Muscle of leg (tissue), 11 donors: Measurements from ENCODE around the gene ADGB. TPM values are rescaled to one million over a fixed set of nuclear protein-coding genes. Genes with fewer than 3 reads are reported as not detected.
"Not testable (repeated sequence)": the region's sequence is repeated elsewhere in the genome, so short reads cannot be mapped to it uniquely, and the experiment has no call there.

Source experiments
- DNase-seq: peaks from one replicate; pipeline ENCODE4 v3.0.0; 2013
- H3K27ac ChIP-seq: one replicate; pipeline ENCODE4 v1.5.1; 2013; ENCODE audit warnings: mild to moderate bottlenecking, low read length, control low read depth
- H3K27me3 ChIP-seq: one replicate; pipeline ENCODE4 v1.6.1; 2013; ENCODE audit warnings: low read length; ENCODE audit not compliant: control insufficient read depth, insufficient read depth
- H3K36me3 ChIP-seq: one replicate; pipeline ENCODE4 v1.6.1; 2013; ENCODE audit warnings: low read length; ENCODE audit not compliant: control insufficient read depth, insufficient read depth
- H3K4me1 ChIP-seq: one replicate; pipeline ENCODE4 v1.6.1; 2013; ENCODE audit warnings: low read length; ENCODE audit not compliant: control insufficient read depth, insufficient read depth
- H3K4me3 ChIP-seq: one replicate; pipeline ENCODE4 v1.5.1; 2013; ENCODE audit warnings: low read length, control low read depth
- H3K9me3 ChIP-seq: replicated peaks from 2 replicates; pipeline ENCODE4 v1.6.1; 2013; ENCODE audit warnings: low read depth, low read length; ENCODE audit not compliant: control insufficient read depth
- WGBS: methylation state at CpG from one replicate; pipeline ENCODE4 v1.1.5; 2013; ENCODE audit warnings: missing lambda C conversion rate; ENCODE audit not compliant: insufficient coverage; 5-methylcytosine and 5-hydroxymethylcytosine counted together
- polyA plus RNA-seq, 8 donors: library from polyadenylated mRNA; unstranded; fragments of 120-200 nt; gene quantifications; one replicate each; pipeline versions ENCODE4 v1.2.1 to v1.2.3, GENCODE V29; 2013; ENCODE audit warnings: inconsistent platforms in 1 of 8, low replicate concordance in 1 of 8; ENCODE audit not compliant: insufficient read length in 8 of 8, insufficient read depth in 1 of 8
- total RNA-seq: library from RNA; stranded (reverse); fragments of 120-200 nt; gene quantifications from one replicate; pipeline ENCODE4 v1.2.4, GENCODE V29; 2013

The ADGB gene
- total and polyA plus RNA-seq, 9 donors: 0.04 to 0.45 (median 0.04) TPM; not detected in 5

DNA sequence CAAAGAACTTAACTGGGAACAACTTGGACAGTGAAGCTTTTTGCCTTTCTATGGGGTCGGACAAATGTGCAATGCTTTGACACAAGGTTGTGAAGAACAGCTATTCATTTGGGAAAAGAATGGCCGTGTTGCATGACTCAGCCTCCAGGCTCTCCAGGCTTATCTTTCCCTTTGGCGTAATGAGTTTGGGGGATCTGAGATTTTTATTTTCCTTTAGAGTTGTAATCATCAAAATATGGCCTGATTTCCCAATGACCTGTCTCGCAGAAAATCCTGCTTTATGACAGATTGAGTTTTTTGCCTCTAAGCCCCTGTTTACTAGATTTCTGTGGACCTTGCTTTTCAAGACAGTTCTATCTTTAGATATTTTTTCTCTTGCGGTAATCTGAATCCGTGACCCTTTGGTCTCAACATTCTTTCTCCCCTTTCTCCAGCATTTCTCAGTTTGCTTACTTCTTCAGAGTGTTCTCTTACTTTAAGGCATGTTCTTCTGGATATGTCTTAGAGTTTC, 214.1 kb downstream of the ADGB start:
- 41% methylated on average over 2 of the region's 6 CpGs for WGBS
- not testable (repeated sequence) for H3K4me1 ChIP-seq, H3K4me3 ChIP-seq, H3K27ac ChIP-seq, DNase-seq, H3K9me3 ChIP-seq, H3K36me3 ChIP-seq, H3K27me3 ChIP-seq

DNA sequence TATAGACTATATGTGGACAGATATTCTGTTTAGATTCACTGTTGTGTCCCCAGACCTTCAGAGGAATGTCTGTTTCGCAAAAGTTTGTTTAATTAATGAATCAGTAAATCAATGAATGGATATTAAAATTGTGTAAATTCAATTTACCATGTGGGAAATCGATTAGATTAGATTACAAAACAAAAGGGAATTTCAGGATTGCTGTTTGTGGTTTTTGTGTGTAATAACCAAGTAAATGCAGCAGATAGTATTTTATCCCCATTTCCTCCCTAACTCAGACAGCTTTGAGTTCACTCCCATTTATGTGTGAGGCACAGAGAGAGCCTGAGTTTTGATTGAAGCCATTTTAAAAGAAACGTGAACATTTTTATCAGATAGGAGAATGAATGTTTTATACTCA, 214.8 kb downstream of the ADGB start:
- WGBS: 67% methylated on average over 1 of the region's 3 CpGs
- Histone ChIP-seq H3K36me3 (no peaks in the 10 kb centered on the region), H3K4me3 (no peak overlapping the region), H3K4me1 (no peaks in the 10 kb centered on the region), H3K9me3 (no peaks in the 10 kb centered on the region), H3K27ac (no peak overlapping the region), H3K27me3 (no peaks in the 10 kb centered on the region)
- no peak for DNase-seq

DNA sequence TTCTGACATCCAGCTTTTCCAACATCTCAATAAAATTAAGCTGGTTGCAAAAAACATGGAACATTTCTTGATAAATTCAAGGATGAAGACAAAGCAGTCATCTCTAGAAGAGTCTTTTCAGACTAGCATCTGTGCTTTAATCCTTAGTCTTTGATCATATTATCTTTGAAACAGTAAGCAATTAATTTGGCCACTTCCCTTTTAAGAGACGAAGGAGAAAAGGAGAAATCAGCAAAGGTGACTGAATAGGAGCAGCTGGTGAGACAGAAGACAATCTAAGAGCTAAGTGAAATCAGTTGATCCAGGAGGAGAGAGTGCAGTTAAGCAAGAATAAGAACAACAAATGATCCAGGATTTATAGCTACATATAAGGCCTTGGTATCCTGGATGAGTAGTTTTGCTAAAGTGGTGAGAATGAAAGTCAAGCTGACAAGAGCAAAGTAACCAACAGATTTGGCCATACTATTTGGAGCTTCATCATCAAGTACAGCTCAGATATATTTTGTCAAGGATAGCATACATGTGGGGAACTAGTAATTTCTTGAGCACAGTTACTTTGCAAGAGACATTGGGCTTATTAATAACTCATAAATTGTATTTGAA, 215.5 kb downstream of the ADGB start:
- no peak overlapping the region for H3K27ac ChIP-seq
- no peaks in the 10 kb centered on the region for H3K9me3 ChIP-seq
- 83% methylated on average over 1 of the region's 1 CpG for WGBS
- H3K4me1 ChIP-seq: no peaks in the 10 kb centered on the region
- H3K27me3 ChIP-seq: no peaks in the 10 kb centered on the region
- no peak overlapping the region for H3K4me3 ChIP-seq
- DNase-seq: no peak
- no peaks in the 10 kb centered on the region for H3K36me3 ChIP-seq

DNA sequence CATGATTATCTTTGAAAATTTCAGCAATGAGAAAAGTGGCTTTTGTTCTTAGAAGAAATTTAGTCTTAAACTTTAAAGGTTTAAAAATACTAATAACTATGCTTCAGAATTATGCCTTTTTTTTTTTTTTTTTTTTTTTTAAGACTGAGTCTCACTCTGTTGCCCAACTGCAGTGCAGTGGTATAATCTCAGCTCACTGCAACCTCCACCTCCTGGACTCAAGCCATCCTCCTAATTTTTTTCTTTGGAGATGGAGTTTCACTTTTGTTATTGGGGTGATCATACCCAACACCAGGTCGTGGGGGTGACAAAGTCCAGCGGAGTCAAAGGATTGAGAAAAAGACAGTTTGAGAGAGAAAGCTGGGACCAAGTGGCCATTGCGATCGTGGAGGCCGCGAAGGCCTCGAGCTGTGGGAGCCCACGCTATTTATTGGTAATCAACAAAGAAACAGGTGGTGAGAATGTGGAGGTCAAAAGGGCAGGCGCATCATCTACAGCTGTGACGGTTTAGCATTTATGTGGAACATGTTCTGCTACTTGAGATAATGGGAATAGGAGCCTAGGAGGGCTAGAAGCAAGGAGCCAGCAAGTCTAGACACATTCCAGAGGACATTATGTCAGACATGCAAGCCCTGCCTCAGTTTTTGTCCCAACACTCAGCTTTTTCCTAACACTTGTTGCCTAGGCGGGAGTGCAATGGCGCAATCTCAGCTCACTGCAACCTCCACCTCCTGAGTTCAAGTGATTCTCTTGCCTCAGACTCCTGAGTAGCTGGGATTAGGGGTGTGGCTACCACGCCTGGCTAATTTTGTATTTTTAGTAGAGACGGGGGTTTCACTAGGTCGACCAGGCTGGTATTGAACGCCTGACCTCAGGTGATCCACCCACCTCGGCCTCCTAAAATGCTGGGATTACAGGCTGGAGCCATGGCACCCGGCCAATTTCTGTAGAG, 217.0 kb downstream of the ADGB start:
- H3K4me1 ChIP-seq, DNase-seq, H3K27ac ChIP-seq, H3K9me3 ChIP-seq, H3K27me3 ChIP-seq, H3K4me3 ChIP-seq, H3K36me3 ChIP-seq: not testable (repeated sequence)
- WGBS: 84% methylated on average over 9 of the region's 18 CpGs

DNA sequence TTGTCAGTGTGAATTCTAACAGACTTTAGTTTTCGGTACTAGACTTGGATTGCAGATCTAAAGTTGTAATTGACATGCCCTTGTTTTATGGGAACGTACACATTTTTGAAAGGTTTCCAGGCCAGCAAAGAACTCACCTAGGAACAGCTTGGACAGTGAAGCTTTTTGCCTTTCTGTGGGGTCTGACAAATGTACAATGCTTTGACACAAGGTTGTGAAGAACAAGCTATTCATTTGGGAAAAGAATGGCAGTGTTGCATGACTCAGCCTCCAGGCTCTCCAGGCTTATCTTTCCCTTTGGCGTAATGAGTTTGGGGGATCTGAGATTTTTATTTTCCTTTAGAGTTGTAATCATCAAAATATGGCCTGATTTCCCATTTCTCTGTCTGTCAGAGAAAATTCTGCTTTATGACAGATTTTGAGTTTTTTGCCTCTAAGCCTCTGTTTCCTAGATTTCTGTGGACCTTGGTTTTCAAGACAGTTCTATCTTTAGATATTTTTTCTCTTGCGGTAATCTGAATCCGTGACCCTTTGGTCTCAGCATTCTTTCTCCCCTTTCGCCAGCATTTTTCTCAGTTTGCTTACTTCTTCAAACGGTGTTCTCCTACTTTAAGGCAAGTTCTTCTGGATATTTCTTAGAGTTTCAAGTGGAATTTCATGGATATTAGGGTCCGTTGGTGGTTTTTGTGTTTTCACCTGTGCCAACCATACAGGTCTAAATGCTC, 221.0 kb downstream of the ADGB start:
- H3K4me1 ChIP-seq: no peaks in the 10 kb centered on the region
- WGBS: 56% methylated on average over 2 of the region's 8 CpGs
- no peak overlapping the region for H3K4me3 ChIP-seq
- H3K36me3 ChIP-seq: no peaks in the 10 kb centered on the region
- H3K27ac ChIP-seq: no peak overlapping the region
- no peaks in the 10 kb centered on the region for H3K27me3 ChIP-seq
- no peaks in the 10 kb centered on the region for H3K9me3 ChIP-seq
- no peak for DNase-seq

GRCh38 chr6:146827216-146827928, 228.6 kb downstream of the ADGB start:
- no peaks in the 10 kb centered on the region for H3K27me3 ChIP-seq
- H3K36me3 ChIP-seq: no peaks in the 10 kb centered on the region
- no peaks in the 10 kb centered on the region for H3K9me3 ChIP-seq
- no CpG with 5 or more reads among the region's 4 CpGs for WGBS
- no peak overlapping the region for H3K4me3 ChIP-seq
- H3K4me1 ChIP-seq: no peaks in the 10 kb centered on the region
- DNase-seq: no peak
- H3K27ac ChIP-seq: no peak overlapping the region

- no peak for DNase-seq
- no peaks in the 10 kb centered on the region for H3K27me3 ChIP-seq
- WGBS: 100% methylated on average over 1 of the region's 1 CpG
- no peak overlapping the region for H3K27ac ChIP-seq
- no peaks in the 10 kb centered on the region for H3K9me3 ChIP-seq
- H3K4me1 ChIP-seq: no peaks in the 10 kb centered on the region
- H3K4me3 ChIP-seq: no peak overlapping the region
- no peaks in the 10 kb centered on the region for H3K36me3 ChIP-seq
Measured at GRCh38 chr6:146829792-146830565, 231.2 kb downstream of the ADGB start.

DNA sequence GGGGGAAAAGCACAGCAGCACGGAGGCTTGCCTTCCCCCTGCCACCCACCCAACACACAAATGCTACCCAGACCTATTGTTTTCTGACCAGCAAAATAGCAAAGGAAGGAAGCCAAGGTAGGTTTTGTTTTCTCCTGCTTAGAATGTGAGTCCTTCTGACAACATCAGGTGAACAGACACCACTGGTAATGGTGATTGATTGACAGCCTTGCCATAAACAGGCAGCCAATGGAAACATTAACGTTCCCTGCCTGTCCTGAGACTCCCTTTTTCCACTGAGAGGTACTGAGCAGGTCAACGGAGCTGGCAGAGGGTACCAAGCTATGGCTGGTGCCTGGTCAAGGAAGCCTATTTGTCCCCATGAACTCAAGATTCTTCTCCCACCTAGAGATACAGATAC, 234.4 kb downstream of the ADGB start:
- H3K9me3 ChIP-seq: no peaks in the 10 kb centered on the region
- H3K27me3 ChIP-seq: no peaks in the 10 kb centered on the region
- H3K4me1 ChIP-seq: no peaks in the 10 kb centered on the region
- DNase-seq: no peak
- no peak overlapping the region for H3K4me3 ChIP-seq
- WGBS: no CpG with 5 or more reads among the region's 3 CpGs
- no peaks in the 10 kb centered on the region for H3K36me3 ChIP-seq
- H3K27ac ChIP-seq: no peak overlapping the region

- H3K4me1 ChIP-seq: no peaks in the 10 kb centered on the region
- WGBS: no CpG with 5 or more reads among the region's 1 CpG
- no peaks in the 10 kb centered on the region for H3K36me3 ChIP-seq
- H3K4me3 ChIP-seq: no peak overlapping the region
- H3K27me3 ChIP-seq: no peaks in the 10 kb centered on the region
- H3K27ac ChIP-seq: no peak overlapping the region
- H3K9me3 ChIP-seq: no peaks in the 10 kb centered on the region
- DNase-seq: no peak
Measured at GRCh38 chr6:146840216-146840615, 241.4 kb downstream of the ADGB start.
